Astrocyte (in vitro differentiated cells and primary cell): ENCODE measurements around the gene UBN2. TPM values are rescaled to one million over a fixed set of nuclear protein-coding genes. Genes with fewer than 3 reads are reported as not detected.

ENCODE experiments used
- DNase-seq: peaks from one replicate; pipeline ENCODE4 v3.0.0-alpha.2; 2010; ENCODE audit warnings: low read depth
- FAIRE-seq: peaks from 2 replicates; lab custom pipeline; 2011; peaks lifted over from hg19 to GRCh38; lab: Jason Lieb, UNC
- H2AFZ ChIP-seq: 2 replicates; pipeline ENCODE4 v1.6.0; 2012; ENCODE audit warnings: low read depth, low read length, inconsistent platforms
- H3K27ac ChIP-seq: 2 replicates; pipeline ENCODE4 v1.5.1; 2011; ENCODE audit warnings: low read depth, low read length, inconsistent platforms
- H3K27me3 ChIP-seq: 2 replicates; pipeline ENCODE4 v1.6.0; 2011; ENCODE audit warnings: low read length, inconsistent platforms; ENCODE audit not compliant: insufficient read depth
- H3K36me3 ChIP-seq: 2 replicates; pipeline ENCODE4 v1.5.1; 2011; ENCODE audit warnings: low read length, inconsistent platforms; ENCODE audit not compliant: insufficient read depth
- H3K4me1 ChIP-seq: 2 replicates; pipeline ENCODE4 v1.5.1; 2011; ENCODE audit warnings: low read length, inconsistent platforms; ENCODE audit not compliant: insufficient read depth
- H3K4me2 ChIP-seq: 2 replicates; pipeline ENCODE4 v1.6.0; 2012; ENCODE audit warnings: low read length, inconsistent platforms
- H3K4me3 ChIP-seq: 2 replicates; pipeline ENCODE4 v1.5.1; 2011; ENCODE audit warnings: low read depth, mild to moderate bottlenecking, low read length, inconsistent platforms; ENCODE audit not compliant: insufficient read depth
- H3K79me2 ChIP-seq: 2 replicates; pipeline ENCODE4 v1.6.0; 2012; ENCODE audit warnings: mild to moderate bottlenecking, low read length, inconsistent platforms; ENCODE audit not compliant: insufficient read depth
- H3K9ac ChIP-seq: 2 replicates; pipeline ENCODE4 v1.6.0; 2012; ENCODE audit warnings: mild to moderate bottlenecking, low read length, inconsistent platforms
- H3K9me3 ChIP-seq: 2 replicates; pipeline ENCODE4 v1.5.1; 2012; ENCODE audit warnings: low read depth, mild to moderate bottlenecking, low read length, inconsistent platforms; ENCODE audit not compliant: insufficient read depth
- H4K20me1 ChIP-seq: 2 replicates; pipeline ENCODE4 v1.6.0; 2012; ENCODE audit warnings: low read length, inconsistent platforms; ENCODE audit not compliant: insufficient read depth
- H3K27ac Mint-ChIP-seq: one replicate; pipeline ENCODE4 v1.8.0; 2021; ENCODE audit warnings: mild to moderate bottlenecking, mixed read lengths; ENCODE audit not compliant: unreplicated experiment
- H3K27me3 Mint-ChIP-seq: one replicate; pipeline ENCODE4 v1.8.0; 2021; ENCODE audit warnings: low read depth, mixed read lengths; ENCODE audit not compliant: unreplicated experiment
- H3K36me3 Mint-ChIP-seq: one replicate; pipeline ENCODE4 v1.8.0; 2021; ENCODE audit warnings: low read depth, mixed read lengths; ENCODE audit not compliant: unreplicated experiment
- H3K4me1 Mint-ChIP-seq: one replicate; pipeline ENCODE4 v1.8.0; 2021; ENCODE audit warnings: low read depth, mixed read lengths; ENCODE audit not compliant: unreplicated experiment
- H3K4me3 Mint-ChIP-seq: one replicate; pipeline ENCODE4 v1.8.0; 2021; ENCODE audit warnings: mild to moderate bottlenecking, moderate library complexity, mixed read lengths; ENCODE audit not compliant: unreplicated experiment
- H3K9me3 Mint-ChIP-seq: one replicate; pipeline ENCODE4 v1.8.0; 2021; ENCODE audit warnings: mild to moderate bottlenecking, mixed read lengths; ENCODE audit not compliant: unreplicated experiment
- CTCF ChIP-seq: IDR thresholded peaks from 2 replicates; pipeline ENCODE4 v1.5.1; 2011; ENCODE audit warnings: low read depth, mild to moderate bottlenecking, inconsistent platforms, low read length, moderate library complexity; ENCODE audit not compliant: insufficient read depth
- EZH2 ChIP-seq: IDR thresholded peaks from 2 replicates; pipeline ENCODE4 v1.6.1; 2012; ENCODE audit warnings: mild to moderate bottlenecking, low read length, inconsistent platforms; ENCODE audit not compliant: insufficient read depth
- total RNA-seq: library from RNA; stranded (reverse); gene quantifications from 2 replicates; pipeline ENCODE4 v1.2.1, GENCODE V29; 2021

The UBN2 gene
- total RNA-seq, 1 donor from 2014 or later, result 16.5 TPM

GRCh38 chr7:139284252-139284896, 53.3 kb downstream of the UBN2 start:
- Mint-ChIP-seq H3K36me3 (peaks cover 21% of the 10 kb centered on the region), H3K27me3 (no peaks in the 10 kb centered on the region), H3K4me3 (no peak overlapping the region), H3K9me3 (no peaks in the 10 kb centered on the region), H3K27ac (no peak overlapping the region), H3K4me1 (no peaks in the 10 kb centered on the region)
- no peak overlapping the region for H3K9ac ChIP-seq
- no peak overlapping the region for H2AFZ ChIP-seq
- H3K36me3 ChIP-seq, result peaks cover 27% of the 10 kb centered on the region
- FAIRE-seq (no peak), DNase-seq (no peak)
- no peaks in the 10 kb centered on the region for H3K79me2 ChIP-seq
- no peaks in the 10 kb centered on the region for H3K9me3 ChIP-seq
- peaks cover 6% of the 10 kb centered on the region for H4K20me1 ChIP-seq
- no peaks in the 10 kb centered on the region for H3K4me1 ChIP-seq
- TF ChIP-seq EZH2, result no peak
- no peak for TF ChIP-seq CTCF
- no peak overlapping the region for H3K27ac ChIP-seq
- H3K27me3 ChIP-seq, result no peaks in the 10 kb centered on the region
- H3K4me2 ChIP-seq, result no peak overlapping the region
- H3K4me3 ChIP-seq, result no peak overlapping the region

GRCh38 chr7:139286144-139286543, 55.1 kb downstream of the UBN2 start:
- Mint-ChIP-seq H3K4me1 (no peaks in the 10 kb centered on the region), H3K4me3 (no peak overlapping the region), H3K36me3 (peaks cover 21% of the 10 kb centered on the region), H3K27ac (no peak overlapping the region), H3K9me3 (no peaks in the 10 kb centered on the region), H3K27me3 (no peaks in the 10 kb centered on the region)
- no peak for DNase-seq
- no peak for TF ChIP-seq EZH2
- TF ChIP-seq CTCF, result no peak
- no peak for FAIRE-seq
- Histone ChIP-seq H3K36me3 (peaks cover 27% of the 10 kb centered on the region), H3K4me3 (no peak overlapping the region), H3K9me3 (no peaks in the 10 kb centered on the region), H3K27ac (no peak overlapping the region), H2AFZ (no peak overlapping the region), H3K79me2 (no peaks in the 10 kb centered on the region), H3K4me1 (no peaks in the 10 kb centered on the region), H3K9ac (no peak overlapping the region), H3K4me2 (no peak overlapping the region), H3K27me3 (no peaks in the 10 kb centered on the region), H4K20me1 (peaks cover 6% of the 10 kb centered on the region)

GRCh38 chr7:139292821-139293220, 61.8 kb downstream of the UBN2 start:
- no peak overlapping the region for H3K27ac Mint-ChIP-seq

More at GRCh38 chr7:139292821-139293220, 61.8 kb downstream of the UBN2 start:
- Mint-ChIP-seq H3K9me3 (no peaks in the 10 kb centered on the region), H3K36me3 (peaks cover 7% of the 10 kb centered on the region), H3K4me3 (no peak overlapping the region), H3K27me3 (no peaks in the 10 kb centered on the region), H3K4me1 (no peaks in the 10 kb centered on the region)
- Histone ChIP-seq H2AFZ (no peak overlapping the region), H3K79me2 (no peaks in the 10 kb centered on the region), H3K27me3 (no peaks in the 10 kb centered on the region), H3K9ac (no peak overlapping the region), H3K27ac (no peak overlapping the region), H3K4me2 (no peak overlapping the region), H4K20me1 (peaks cover 4% of the 10 kb centered on the region), H3K9me3 (no peaks in the 10 kb centered on the region), H3K4me3 (no peak overlapping the region), H3K4me1 (no peaks in the 10 kb centered on the region), H3K36me3 (peaks cover 16% of the 10 kb centered on the region)
- no peak for DNase-seq
- no peak for TF ChIP-seq CTCF
- no peak for TF ChIP-seq EZH2
- FAIRE-seq, result no peak
